Neural progenitor cell (in vitro differentiated cells): ENCODE results near the gene NR3C2.

Experiments used
- EZH2 ChIP-seq: fragments of 200-600 bp; sonication (generic); IDR thresholded peaks from 2 replicates; pipeline ENCODE4 v1.6.1; 2017; ENCODE audit warnings: antibody characterized with exemption, mild to moderate bottlenecking, moderate library complexity
- EZH2phosphoT487 ChIP-seq: fragments of 200-600 bp; sonication (generic); IDR thresholded peaks from 2 replicates; pipeline ENCODE4 v1.6.1; 2017; ENCODE audit warnings: antibody characterized with exemption
- TF ChIP-seq, protein P1 (sequence below): fragments of 200-600 bp; sonication (generic); IDR thresholded peaks from 2 replicates; pipeline ENCODE4 v1.5.1; 2017; ENCODE audit warnings: antibody characterized with exemption, mild to moderate bottlenecking

DNA sequence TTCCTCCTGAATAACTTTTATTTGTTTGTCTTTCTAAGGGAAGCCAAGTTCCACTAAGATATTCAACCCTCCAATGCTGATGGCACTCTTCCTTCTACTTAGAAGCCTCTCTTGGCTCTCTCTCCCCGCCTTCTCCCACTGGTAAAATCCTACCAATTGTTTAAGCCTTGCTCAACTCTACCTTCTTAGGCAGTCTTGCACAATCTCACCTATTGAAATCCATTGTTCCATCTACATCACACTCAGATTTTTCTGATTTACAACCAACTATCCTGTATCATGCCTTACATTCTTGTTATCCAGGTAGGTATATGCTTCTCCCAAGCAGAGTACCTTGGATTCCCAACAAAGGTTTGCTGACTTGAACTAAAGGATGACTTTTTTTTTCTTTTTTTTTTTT lies 69.1 kb downstream of the NR3C2 start:
- TF ChIP-seq, protein P1, sequence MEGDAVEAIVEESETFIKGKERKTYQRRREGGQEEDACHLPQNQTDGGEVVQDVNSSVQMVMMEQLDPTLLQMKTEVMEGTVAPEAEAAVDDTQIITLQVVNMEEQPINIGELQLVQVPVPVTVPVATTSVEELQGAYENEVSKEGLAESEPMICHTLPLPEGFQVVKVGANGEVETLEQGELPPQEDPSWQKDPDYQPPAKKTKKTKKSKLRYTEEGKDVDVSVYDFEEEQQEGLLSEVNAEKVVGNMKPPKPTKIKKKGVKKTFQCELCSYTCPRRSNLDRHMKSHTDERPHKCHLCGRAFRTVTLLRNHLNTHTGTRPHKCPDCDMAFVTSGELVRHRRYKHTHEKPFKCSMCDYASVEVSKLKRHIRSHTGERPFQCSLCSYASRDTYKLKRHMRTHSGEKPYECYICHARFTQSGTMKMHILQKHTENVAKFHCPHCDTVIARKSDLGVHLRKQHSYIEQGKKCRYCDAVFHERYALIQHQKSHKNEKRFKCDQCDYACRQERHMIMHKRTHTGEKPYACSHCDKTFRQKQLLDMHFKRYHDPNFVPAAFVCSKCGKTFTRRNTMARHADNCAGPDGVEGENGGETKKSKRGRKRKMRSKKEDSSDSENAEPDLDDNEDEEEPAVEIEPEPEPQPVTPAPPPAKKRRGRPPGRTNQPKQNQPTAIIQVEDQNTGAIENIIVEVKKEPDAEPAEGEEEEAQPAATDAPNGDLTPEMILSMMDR, result no peak
- TF ChIP-seq EZH2 (no peak), EZH2phosphoT487 (no peak)
